HCT116 (cell line): ENCODE results near the gene CSTA.

Experiments
- EGR1 ChIP-seq: IDR thresholded peaks from 2 replicates; pipeline ENCODE4 v1.6.1; 2012; ENCODE audit warnings: low read depth
- POLR2AphosphoS5 ChIP-seq: IDR thresholded peaks from 2 replicates; pipeline ENCODE4 v1.6.1; 2011; ENCODE audit warnings: mild to moderate bottlenecking, low read depth, low read length, moderate library complexity
- YY1 ChIP-seq: IDR thresholded peaks from 2 replicates; pipeline ENCODE4 v1.6.1; 2011; ENCODE audit warnings: low read length, low read depth, moderate library complexity, mild to moderate bottlenecking; ENCODE audit not compliant: insufficient replicate concordance; ENCODE audit errors: extremely low read depth
- ZNF274 ChIP-seq: fragments of 200-500 bp; sonication (Bioruptor generic); IDR thresholded peaks from 2 replicates; pipeline ENCODE4 v1.6.1; 2014; ENCODE audit warnings: mild to moderate bottlenecking, low read depth, low read length, inconsistent platforms
- TF ChIP-seq, protein P1 (sequence below): IDR thresholded peaks from 2 replicates; pipeline ENCODE4 v1.6.1; 2012
- TF ChIP-seq, protein P2 (sequence below), 3 experiments: fragments of 200-600 bp in 1 of 3; sonication (generic) in 1 of 3; IDR thresholded peaks in 2 of 3; conservative IDR thresholded peaks in 1 of 3; 2 replicates each; pipeline ENCODE4 v1.5.1; 2012 to 2017; ENCODE audit warnings: low read depth in 2 of 3, low read length in 2 of 3, antibody characterized with exemption in 1 of 3, borderline replicate concordance in 1 of 3, control low read depth in 1 of 3, mild to moderate bottlenecking in 1 of 3, mixed read lengths in 1 of 3, mixed run types in 1 of 3, moderate library complexity in 1 of 3; ENCODE audit not compliant: insufficient read depth in 1 of 3

DNA sequence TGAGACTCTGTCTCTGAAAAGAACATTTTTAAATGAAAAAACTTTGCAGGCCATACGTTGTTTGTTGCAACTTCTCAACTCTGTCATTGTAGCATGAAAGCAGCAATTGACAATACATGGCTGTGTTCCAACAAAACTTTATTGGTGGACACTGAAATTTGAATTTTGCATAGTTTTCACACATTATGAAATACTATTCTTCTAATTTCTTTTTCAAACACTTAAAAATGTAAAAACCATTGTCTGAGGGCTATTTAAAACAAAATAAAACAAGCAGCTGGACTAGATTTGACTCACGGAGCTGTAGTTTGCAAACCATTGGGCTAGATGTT, 18.5 kb upstream of the CSTA start:
- TF ChIP-seq, protein P1, sequence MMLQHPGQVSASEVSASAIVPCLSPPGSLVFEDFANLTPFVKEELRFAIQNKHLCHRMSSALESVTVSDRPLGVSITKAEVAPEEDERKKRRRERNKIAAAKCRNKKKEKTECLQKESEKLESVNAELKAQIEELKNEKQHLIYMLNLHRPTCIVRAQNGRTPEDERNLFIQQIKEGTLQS, result no peak
- TF ChIP-seq ZNF274 (no peak), EGR1 (no peak), YY1 (no peak), POLR2AphosphoS5 (no peak)
- TF ChIP-seq, protein P2, sequence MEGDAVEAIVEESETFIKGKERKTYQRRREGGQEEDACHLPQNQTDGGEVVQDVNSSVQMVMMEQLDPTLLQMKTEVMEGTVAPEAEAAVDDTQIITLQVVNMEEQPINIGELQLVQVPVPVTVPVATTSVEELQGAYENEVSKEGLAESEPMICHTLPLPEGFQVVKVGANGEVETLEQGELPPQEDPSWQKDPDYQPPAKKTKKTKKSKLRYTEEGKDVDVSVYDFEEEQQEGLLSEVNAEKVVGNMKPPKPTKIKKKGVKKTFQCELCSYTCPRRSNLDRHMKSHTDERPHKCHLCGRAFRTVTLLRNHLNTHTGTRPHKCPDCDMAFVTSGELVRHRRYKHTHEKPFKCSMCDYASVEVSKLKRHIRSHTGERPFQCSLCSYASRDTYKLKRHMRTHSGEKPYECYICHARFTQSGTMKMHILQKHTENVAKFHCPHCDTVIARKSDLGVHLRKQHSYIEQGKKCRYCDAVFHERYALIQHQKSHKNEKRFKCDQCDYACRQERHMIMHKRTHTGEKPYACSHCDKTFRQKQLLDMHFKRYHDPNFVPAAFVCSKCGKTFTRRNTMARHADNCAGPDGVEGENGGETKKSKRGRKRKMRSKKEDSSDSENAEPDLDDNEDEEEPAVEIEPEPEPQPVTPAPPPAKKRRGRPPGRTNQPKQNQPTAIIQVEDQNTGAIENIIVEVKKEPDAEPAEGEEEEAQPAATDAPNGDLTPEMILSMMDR (IDR thresholded peaks at IDR 0.05 in 2 of 3, conservative IDR thresholded peaks at IDR 0.05 in 1 of 3; ENCODE audit: borderline replicate concordance in 1 of 3, insufficient read depth in 1 of 3, low read depth in 2 of 3, low read length in 2 of 3), result no peak
